AG09309 (cell line): Measurements from ENCODE around the gene GOLPH3L.

Experiments
- DNase-seq: peaks from one replicate; pipeline ENCODE4 v3.0.0-alpha.2; 2010; ENCODE audit warnings: low read depth
- H3K4me3 ChIP-seq: 2 replicates; pipeline ENCODE4 v1.5.1; 2011; ENCODE audit warnings: mild to moderate bottlenecking, low read depth, low read length, moderate library complexity; ENCODE audit not compliant: control insufficient read depth
- CTCF ChIP-seq: IDR thresholded peaks from 2 replicates; pipeline ENCODE4 v1.5.1; 2011; ENCODE audit warnings: mild to moderate bottlenecking, low read depth, low read length, inconsistent platforms; ENCODE audit not compliant: insufficient read depth, control insufficient read depth; ENCODE audit errors: missing control alignments

GOLPH3L gene

GRCh38 chr1:150708595-150708994, 11.6 kb upstream of the GOLPH3L start:
- TF ChIP-seq CTCF: no peak
- H3K4me3 ChIP-seq: no peak overlapping the region
- no peak for DNase-seq

GRCh38 chr1:150706091-150706490, 9.1 kb upstream of the GOLPH3L start:
- no peak for TF ChIP-seq CTCF
- no peak overlapping the region for H3K4me3 ChIP-seq
- no peak for DNase-seq

- H3K4me3 ChIP-seq: no peak overlapping the region
- TF ChIP-seq CTCF: no peak
- DNase-seq: no peak
These were observed 6.5 kb upstream of the GOLPH3L start for GRCh38 chr1:150703427-150703826.

GRCh38 chr1:150696590-150696989, 364 bp downstream of the GOLPH3L start:
- H3K4me3 ChIP-seq: peak overlapping the region; percentile 80
- no peak for DNase-seq
- TF ChIP-seq CTCF: no peak

- TF ChIP-seq CTCF: no peak
- H3K4me3 ChIP-seq: peak overlapping the region; percentile 80
- no peak for DNase-seq
These were observed 792 bp downstream of the GOLPH3L start for GRCh38 chr1:150696162-150696561.

- no peak overlapping the region for H3K4me3 ChIP-seq
- DNase-seq: no peak
- TF ChIP-seq CTCF: no peak
These were observed 1.4 kb downstream of the GOLPH3L start for GRCh38 chr1:150695561-150695960.

GRCh38 chr1:150692720-150693119, 4.2 kb downstream of the GOLPH3L start:
- H3K4me3 ChIP-seq: no peak overlapping the region
- TF ChIP-seq CTCF: no peak
- no peak for DNase-seq
